ELF-1 (cell line): ENCODE measurements around the gene LAMA4.

Experiments used
- DNase-seq: peaks from one replicate; pipeline ENCODE4 v3.0.0-alpha.2; 2016; ENCODE audit warnings: low read depth, low spot score

LAMA4 gene

GRCh38 chr6:112096901-112097300 lies 157.5 kb downstream of the LAMA4 start:
- no peak for DNase-seq

GRCh38 chr6:112087916-112088315 lies 166.5 kb downstream of the LAMA4 start:
- no peak for DNase-seq

GRCh38 chr6:112087136-112087911 lies 167.0 kb downstream of the LAMA4 start, which contains the start of the genes FAM229B and TUBE1:
TSS of gene FAM229B (plus strand) at chr6:112087591. CDS start at chr6:112099284, 11,693 bp downstream.
TSS of gene TUBE1 (minus strand) at chr6:112087482. CDS start at chr6:112087434, 48 bp downstream.
- DNase-seq, result peak; percentile 97

GRCh38 chr6:112086744-112087135 lies 167.6 kb downstream of the LAMA4 start:
- no peak for DNase-seq

GRCh38 chr6:112085286-112086065 lies 168.9 kb downstream of the LAMA4 start:
- DNase-seq, result no peak

- no peak for DNase-seq
These were observed 172.8 kb downstream of the LAMA4 start for GRCh38 chr6:112081569-112081968.

- no peak for DNase-seq
These were observed 187.8 kb downstream of the LAMA4 start for GRCh38 chr6:112066606-112067005.

- no peak for DNase-seq
These were observed 188.9 kb downstream of the LAMA4 start for GRCh38 chr6:112065426-112065986.

- DNase-seq, result no peak
These were observed 191.4 kb downstream of the LAMA4 start for GRCh38 chr6:112062966-112063365.

- no peak for DNase-seq
These were observed 192.8 kb downstream of the LAMA4 start for GRCh38 chr6:112061605-112062004.
